A549 (cell line): ENCODE measurements around the gene RIMBP2. TPM values are rescaled to one million over a fixed set of nuclear protein-coding genes. Genes with fewer than 3 reads are reported as not detected.

Source experiments
- ATAC-seq, 2 experiments: fragments of 200-7000 bp in 1 of 2; fragments of >200 bp in 1 of 2; cut with Nextera tagmentation in 1 of 2; cut with Tn5 transposase in 1 of 2; 3 replicates each; pipeline versions ENCODE4 v1.8.0 to v1.9.1; 2018 to 2020; ENCODE audit warnings: mild to moderate bottlenecking in 1 of 2, moderate library complexity in 1 of 2
- CTCF ChIA-PET: fragments of 300-600 bp; sonication (Branson Sonifier 250); formaldehyde crosslinking; extraction: SDS; loops from one replicate; lab custom pipeline; 2021; ENCODE audit warnings: antibody characterized with exemption, inconsistent platforms; lab: Yijun Ruan, JAX
- POLR2A ChIA-PET: fragments of 350-600 bp; formaldehyde crosslinking; extraction: SDS; loops from one replicate; lab custom pipeline; 2021; ENCODE audit warnings: antibody characterized with exemption, inconsistent platforms; lab: Yijun Ruan, JAX
- DNase-seq, 2 experiments: peaks; one replicate each; pipeline versions ENCODE4 v3.0.0 to v3.0.0-alpha.2; 2011 to 2016; ENCODE audit warnings: low read depth in 1 of 2, low spot score in 1 of 2
- FAIRE-seq: peaks from 2 replicates; lab custom pipeline; 2011; peaks lifted over from hg19 to GRCh38; lab: Jason Lieb, UNC
- H3K27ac ChIP-seq, 2 experiments: fragments of >200 bp; sonication (Bioruptor Twin); formaldehyde crosslinking; 3 replicates each; pipeline ENCODE4 v1.5.1; 2016 to 2017
- H3K4me1 ChIP-seq: fragments of >200 bp; sonication (Bioruptor Twin); formaldehyde crosslinking; 3 replicates; pipeline ENCODE4 v1.6.1; 2016
- H3K4me2 ChIP-seq: fragments of >200 bp; sonication (Bioruptor Twin); formaldehyde crosslinking; 3 replicates; pipeline ENCODE4 v1.6.1; 2016
- H3K4me3 ChIP-seq: fragments of >200 bp; sonication (Bioruptor Twin); formaldehyde crosslinking; 3 replicates; pipeline ENCODE4 v1.5.1; 2016
- H3K9me3 ChIP-seq: fragments of >200 bp; sonication (Bioruptor Twin); formaldehyde crosslinking; 3 replicates; pipeline ENCODE4 v1.6.1; 2016
- CEBPB ChIP-seq, 2 experiments: fragments of >200 bp in 1 of 2; sonication (Bioruptor Twin) in 1 of 2; formaldehyde crosslinking in 1 of 2; IDR thresholded peaks; 2 replicates each; pipeline ENCODE4 v1.6.1; 2012 to 2016
- CHD4 ChIP-seq: fragments of 200-600 bp; sonication (generic); IDR thresholded peaks from 2 replicates; pipeline ENCODE4 v1.6.1; 2016; ENCODE audit warnings: antibody characterized with exemption, mild to moderate bottlenecking, borderline replicate concordance
- EP300 ChIP-seq, 2 experiments: fragments of >200 bp; sonication (Bioruptor Twin); formaldehyde crosslinking; IDR thresholded peaks; 2 replicates in 1 of 2; 3 replicates in 1 of 2; pipeline ENCODE4 v1.6.1; 2016 to 2017
- FOSB ChIP-seq: fragments of 250-450 bp; sonication (Bioruptor Pico); IDR thresholded peaks from 2 replicates; pipeline ENCODE4 v1.5.0; 2020; ENCODE audit warnings: mild to moderate bottlenecking, moderate library complexity
- FOSL2 ChIP-seq, 2 experiments: fragments of 450-650 bp in 1 of 2; fragments of >200 bp in 1 of 2; sonication (Bioruptor Twin) in 1 of 2; formaldehyde crosslinking; IDR thresholded peaks; 2 replicates each; pipeline versions ENCODE4 v1.5.0 to v1.6.1; 2016 to 2020; ENCODE audit warnings: mild to moderate bottlenecking in 1 of 2, moderate library complexity in 1 of 2
- FOXS1 ChIP-seq: fragments of 250-450 bp; sonication (Bioruptor Pico); IDR thresholded peaks from 2 replicates; pipeline ENCODE4 v1.5.0; 2020; ENCODE audit warnings: mild to moderate bottlenecking, moderate library complexity
- GATA3 ChIP-seq: IDR thresholded peaks from 2 replicates; pipeline ENCODE4 v1.6.1; 2012; ENCODE audit warnings: borderline replicate concordance
- HEYL ChIP-seq: fragments of 250-450 bp; sonication (Bioruptor Pico); IDR thresholded peaks from 2 replicates; pipeline ENCODE4 v1.8.0; 2021; ENCODE audit warnings: mild to moderate bottlenecking, moderate library complexity
- HOXA7 ChIP-seq: fragments of 250-450 bp; sonication (Bioruptor Pico); IDR thresholded peaks from 2 replicates; pipeline ENCODE4 v1.5.0; 2020; ENCODE audit warnings: mild to moderate bottlenecking, moderate library complexity
- HOXB5 ChIP-seq: fragments of 250-450 bp; sonication (Bioruptor Pico); IDR thresholded peaks from 2 replicates; pipeline ENCODE4 v1.5.0; 2020; ENCODE audit warnings: mild to moderate bottlenecking, moderate library complexity
- JUN ChIP-seq, 2 experiments: fragments of >200 bp; sonication (Bioruptor Twin); formaldehyde crosslinking; IDR thresholded peaks; 2 replicates in 1 of 2; 3 replicates in 1 of 2; pipeline ENCODE4 v1.6.1; 2016 to 2017
- JUNB ChIP-seq: fragments of >200 bp; sonication (Bioruptor Twin); formaldehyde crosslinking; IDR thresholded peaks from 2 replicates; pipeline ENCODE4 v1.6.1; 2016
- MAFK ChIP-seq: fragments of 450-650 bp; IDR thresholded peaks from 2 replicates; pipeline ENCODE4 v1.6.1; 2014; ENCODE audit not compliant: partially characterized antibody
- MYC ChIP-seq: IDR thresholded peaks from 2 replicates; pipeline ENCODE4 v1.6.1; 2012; ENCODE audit warnings: mild to moderate bottlenecking, inconsistent platforms, low read length, improper control_type of control experiment, borderline replicate concordance
- NPAS2 ChIP-seq: fragments of 250-450 bp; sonication (Bioruptor Pico); IDR thresholded peaks from 2 replicates; pipeline ENCODE4 v1.8.0; 2022; ENCODE audit warnings: mild to moderate bottlenecking, moderate library complexity, borderline replicate concordance
- PHF8 ChIP-seq: fragments of 200-600 bp; sonication (generic); IDR thresholded peaks from 2 replicates; pipeline ENCODE4 v1.6.1; 2016; ENCODE audit warnings: low read depth, mild to moderate bottlenecking, antibody characterized with exemption, moderate library complexity, borderline replicate concordance
- RCOR1 ChIP-seq: fragments of 150-350 bp; IDR thresholded peaks from 2 replicates; pipeline ENCODE4 v1.6.1; 2014; ENCODE audit warnings: antibody characterized with exemption, low read length, low read depth
- RFX5 ChIP-seq: fragments of 450-650 bp; IDR thresholded peaks from 2 replicates; pipeline ENCODE4 v1.7.1; 2014; ENCODE audit warnings: antibody characterized with exemption, mild to moderate bottlenecking, moderate library complexity
- SREBF2 ChIP-seq: fragments of 450-650 bp; IDR thresholded peaks from 2 replicates; pipeline ENCODE4 v1.6.1; 2014; ENCODE audit warnings: mild to moderate bottlenecking, moderate library complexity
- ZC3H11A ChIP-seq: fragments of 450-650 bp; IDR thresholded peaks from 2 replicates; pipeline ENCODE4 v1.6.1; 2014; ENCODE audit warnings: antibody characterized with exemption, mild to moderate bottlenecking
- ZFP36 ChIP-seq: fragments of 450-650 bp; IDR thresholded peaks from 2 replicates; pipeline ENCODE4 v1.6.1; 2014; ENCODE audit warnings: borderline replicate concordance; ENCODE audit not compliant: partially characterized antibody
- ZNF302 ChIP-seq: fragments of 250-450 bp; sonication (Bioruptor Pico); IDR thresholded peaks from 2 replicates; pipeline ENCODE4 v1.9.0; 2021; ENCODE audit warnings: inconsistent platforms, mild to moderate bottlenecking, moderate library complexity
- ZSCAN20 ChIP-seq: fragments of 250-450 bp; sonication (Bioruptor Pico); IDR thresholded peaks from 2 replicates; pipeline ENCODE4 v1.8.0; 2022; ENCODE audit warnings: mild to moderate bottlenecking, moderate library complexity
- WGBS: methylation state at CpG from one replicate; pipeline ENCODE4 v1.1.6; 2017; ENCODE audit errors: missing lambda C conversion rate; 5-methylcytosine and 5-hydroxymethylcytosine counted together
- polyA plus RNA-seq, 4 experiments: library from polyadenylated mRNA; depleted of rRNA in 3 of 4; stranded (reverse); fragments of >200 nt; fragmentation: RNase III in 1 of 4; extraction: RNeasy Plus Mini Kit Qiagen cat#74134 plus additional on column Dnase treatment in 1 of 4; gene quantifications; 2 replicates in 3 of 4; 3 replicates in 1 of 4; pipeline ENCODE4 v1.2.3, GENCODE V29; 2011 to 2017
- TF ChIP-seq, protein P1 (sequence below): fragments of 250-450 bp; sonication (Bioruptor Pico); IDR thresholded peaks from 2 replicates; pipeline ENCODE4 v1.5.0; 2021; ENCODE audit warnings: mild to moderate bottlenecking, moderate library complexity, borderline replicate concordance
- TF ChIP-seq, protein P2 (sequence below): fragments of 150-350 bp; IDR thresholded peaks from 2 replicates; pipeline ENCODE4 v1.6.1; 2014; ENCODE audit warnings: low read depth, mild to moderate bottlenecking, low read length
- TF ChIP-seq, protein P3 (sequence below): fragments of >200 bp; sonication (Bioruptor Twin); formaldehyde crosslinking; IDR thresholded peaks from 3 replicates; pipeline ENCODE4 v1.6.1; 2016
- TF ChIP-seq, protein P4 (sequence below): fragments of 450-650 bp; IDR thresholded peaks from 2 replicates; pipeline ENCODE4 v1.6.1; 2014; ENCODE audit warnings: antibody characterized with exemption
- TF ChIP-seq, protein P5 (sequence below): fragments of >200 bp; sonication (Bioruptor Twin); formaldehyde crosslinking; IDR thresholded peaks from 3 replicates; pipeline ENCODE4 v1.5.1; 2016

RIMBP2 gene
- polyA plus RNA-seq, 2 of the 4 experiments (the other 2 are of a cell fraction), result not detected

DNA sequence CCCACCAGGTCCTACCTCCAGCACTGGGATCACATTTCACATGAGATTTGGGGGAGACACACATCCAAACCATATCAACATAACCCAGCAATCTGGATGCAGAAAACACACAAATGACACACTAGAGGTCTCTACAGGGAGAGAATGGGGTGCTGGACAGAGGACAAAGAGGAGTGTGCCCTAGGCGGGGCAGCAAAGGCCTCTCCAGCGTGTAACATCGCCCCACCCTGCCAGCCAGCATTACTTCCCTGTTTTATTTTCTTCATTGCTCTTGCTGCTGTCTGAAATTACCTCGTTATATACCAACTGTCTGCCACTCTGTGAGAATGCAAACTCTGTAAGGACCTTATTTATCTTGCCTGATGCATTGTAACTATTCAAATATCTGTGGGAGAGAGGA lies 61.1 kb downstream of the RIMBP2 start:
- ATAC-seq, result no peak
- POLR2A ChIA-PET, result no interaction called here
- Histone ChIP-seq H3K9me3 (0 out of 3 replicates have a peak, but pooled peaks cover 3% of the 10 kb centered on the region), H3K4me2 (no peak overlapping the region)
- TF ChIP-seq ZSCAN20 (no peak), RFX5 (no peak), ZC3H11A (no peak), HOXA7 (no peak), CHD4 (no peak), HEYL (CRISPR knock-in tag) (no peak), FOSB (CRISPR knock-in tag) (no peak), JUNB (no peak), EP300 (IDR thresholded peaks at IDR 0.05) (no peak)
- TF ChIP-seq, protein P1, sequence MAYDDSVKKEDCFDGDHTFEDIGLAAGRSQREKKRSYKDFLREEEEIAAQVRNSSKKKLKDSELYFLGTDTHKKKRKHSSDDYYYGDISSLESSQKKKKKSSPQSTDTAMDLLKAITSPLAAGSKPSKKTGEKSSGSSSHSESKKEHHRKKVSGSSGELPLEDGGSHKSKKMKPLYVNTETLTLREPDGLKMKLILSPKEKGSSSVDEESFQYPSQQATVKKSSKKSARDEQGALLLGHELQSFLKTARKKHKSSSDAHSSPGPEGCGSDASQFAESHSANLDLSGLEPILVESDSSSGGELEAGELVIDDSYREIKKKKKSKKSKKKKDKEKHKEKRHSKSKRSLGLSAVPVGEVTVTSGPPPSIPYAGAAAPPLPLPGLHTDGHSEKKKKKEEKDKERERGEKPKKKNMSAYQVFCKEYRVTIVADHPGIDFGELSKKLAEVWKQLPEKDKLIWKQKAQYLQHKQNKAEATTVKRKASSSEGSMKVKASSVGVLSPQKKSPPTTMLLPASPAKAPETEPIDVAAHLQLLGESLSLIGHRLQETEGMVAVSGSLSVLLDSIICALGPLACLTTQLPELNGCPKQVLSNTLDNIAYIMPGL (CRISPR knock-in tag), result no peak
- TF ChIP-seq, protein P2, sequence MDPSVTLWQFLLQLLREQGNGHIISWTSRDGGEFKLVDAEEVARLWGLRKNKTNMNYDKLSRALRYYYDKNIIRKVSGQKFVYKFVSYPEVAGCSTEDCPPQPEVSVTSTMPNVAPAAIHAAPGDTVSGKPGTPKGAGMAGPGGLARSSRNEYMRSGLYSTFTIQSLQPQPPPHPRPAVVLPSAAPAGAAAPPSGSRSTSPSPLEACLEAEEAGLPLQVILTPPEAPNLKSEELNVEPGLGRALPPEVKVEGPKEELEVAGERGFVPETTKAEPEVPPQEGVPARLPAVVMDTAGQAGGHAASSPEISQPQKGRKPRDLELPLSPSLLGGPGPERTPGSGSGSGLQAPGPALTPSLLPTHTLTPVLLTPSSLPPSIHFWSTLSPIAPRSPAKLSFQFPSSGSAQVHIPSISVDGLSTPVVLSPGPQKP, result no peak
- TF ChIP-seq, all 56 proteins: peak for 0
- no peak overlapping the region for H3K27ac ChIP-seq
- FAIRE-seq (no peak), DNase-seq (no peak)
- CTCF ChIA-PET, result no interaction called here
- no peaks in the 10 kb centered on the region for H3K4me1 ChIP-seq
- 5% methylated on average over 4 of the region's 4 CpGs for WGBS
- H3K4me3 ChIP-seq, result no peak overlapping the region

DNA sequence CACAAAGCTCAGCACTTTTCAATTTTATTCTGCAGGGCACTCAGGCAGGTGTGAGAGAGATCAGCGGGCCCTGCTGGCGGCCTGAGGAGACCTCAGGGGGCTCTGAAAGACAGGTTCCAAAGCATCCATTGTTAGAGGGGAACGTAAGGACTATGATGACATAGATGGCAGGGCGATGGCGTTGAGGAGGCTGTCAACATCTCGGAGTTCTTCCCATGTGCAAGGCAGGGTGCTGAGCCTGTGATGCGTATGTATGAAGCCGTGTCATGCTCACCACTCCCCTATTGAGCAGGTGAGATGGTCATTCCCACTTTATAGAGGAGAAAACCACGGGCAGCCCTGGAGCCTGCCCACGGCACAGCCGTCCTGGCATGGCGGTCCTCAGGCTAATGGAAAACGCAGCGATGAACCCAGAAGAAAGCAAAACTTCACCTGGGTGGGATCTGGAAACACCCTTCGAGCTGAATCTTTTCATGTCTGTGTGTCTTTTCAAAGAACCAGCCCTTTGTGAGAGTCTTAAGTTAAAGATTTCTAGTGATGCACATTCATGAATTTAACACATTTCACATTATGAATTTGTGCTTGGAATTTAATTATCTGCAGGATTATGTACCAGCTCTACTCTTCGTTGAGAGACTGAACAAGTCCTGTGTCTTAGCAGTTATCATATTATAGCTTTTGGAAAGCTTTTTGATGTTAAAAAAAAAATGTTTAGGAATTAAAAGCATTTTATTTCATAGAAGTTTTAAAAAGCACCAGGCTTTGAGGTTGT lies 64.7 kb downstream of the RIMBP2 start:
- TF ChIP-seq CEBPB (IDR thresholded peaks at IDR 0.05) (no peak), RCOR1 (no peak), ZFP36 (no peak), SREBF2 (no peak), PHF8 (no peak), MAFK (no peak), JUN (IDR thresholded peaks at IDR 0.05) (no peak), FOXS1 (CRISPR knock-in tag) (no peak), GATA3 (no peak), HOXB5 (no peak), FOSL2 (IDR thresholded peaks at IDR 0.05) (no peak), FOSL2 (CRISPR knock-in tag; IDR thresholded peaks at IDR 0.05) (no peak), RFX5 (no peak), ZNF302 (CRISPR knock-in tag) (no peak), NPAS2 (CRISPR knock-in tag) (no peak), MYC (no peak)
- TF ChIP-seq, protein P3, sequence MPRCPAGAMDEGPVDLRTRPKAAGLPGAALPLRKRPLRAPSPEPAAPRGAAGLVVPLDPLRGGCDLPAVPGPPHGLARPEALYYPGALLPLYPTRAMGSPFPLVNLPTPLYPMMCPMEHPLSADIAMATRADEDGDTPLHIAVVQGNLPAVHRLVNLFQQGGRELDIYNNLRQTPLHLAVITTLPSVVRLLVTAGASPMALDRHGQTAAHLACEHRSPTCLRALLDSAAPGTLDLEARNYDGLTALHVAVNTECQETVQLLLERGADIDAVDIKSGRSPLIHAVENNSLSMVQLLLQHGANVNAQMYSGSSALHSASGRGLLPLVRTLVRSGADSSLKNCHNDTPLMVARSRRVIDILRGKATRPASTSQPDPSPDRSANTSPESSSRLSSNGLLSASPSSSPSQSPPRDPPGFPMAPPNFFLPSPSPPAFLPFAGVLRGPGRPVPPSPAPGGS, result no peak
- TF ChIP-seq, protein P4, sequence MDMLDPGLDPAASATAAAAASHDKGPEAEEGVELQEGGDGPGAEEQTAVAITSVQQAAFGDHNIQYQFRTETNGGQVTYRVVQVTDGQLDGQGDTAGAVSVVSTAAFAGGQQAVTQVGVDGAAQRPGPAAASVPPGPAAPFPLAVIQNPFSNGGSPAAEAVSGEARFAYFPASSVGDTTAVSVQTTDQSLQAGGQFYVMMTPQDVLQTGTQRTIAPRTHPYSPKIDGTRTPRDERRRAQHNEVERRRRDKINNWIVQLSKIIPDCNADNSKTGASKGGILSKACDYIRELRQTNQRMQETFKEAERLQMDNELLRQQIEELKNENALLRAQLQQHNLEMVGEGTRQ, result no peak
- TF ChIP-seq, protein P5, sequence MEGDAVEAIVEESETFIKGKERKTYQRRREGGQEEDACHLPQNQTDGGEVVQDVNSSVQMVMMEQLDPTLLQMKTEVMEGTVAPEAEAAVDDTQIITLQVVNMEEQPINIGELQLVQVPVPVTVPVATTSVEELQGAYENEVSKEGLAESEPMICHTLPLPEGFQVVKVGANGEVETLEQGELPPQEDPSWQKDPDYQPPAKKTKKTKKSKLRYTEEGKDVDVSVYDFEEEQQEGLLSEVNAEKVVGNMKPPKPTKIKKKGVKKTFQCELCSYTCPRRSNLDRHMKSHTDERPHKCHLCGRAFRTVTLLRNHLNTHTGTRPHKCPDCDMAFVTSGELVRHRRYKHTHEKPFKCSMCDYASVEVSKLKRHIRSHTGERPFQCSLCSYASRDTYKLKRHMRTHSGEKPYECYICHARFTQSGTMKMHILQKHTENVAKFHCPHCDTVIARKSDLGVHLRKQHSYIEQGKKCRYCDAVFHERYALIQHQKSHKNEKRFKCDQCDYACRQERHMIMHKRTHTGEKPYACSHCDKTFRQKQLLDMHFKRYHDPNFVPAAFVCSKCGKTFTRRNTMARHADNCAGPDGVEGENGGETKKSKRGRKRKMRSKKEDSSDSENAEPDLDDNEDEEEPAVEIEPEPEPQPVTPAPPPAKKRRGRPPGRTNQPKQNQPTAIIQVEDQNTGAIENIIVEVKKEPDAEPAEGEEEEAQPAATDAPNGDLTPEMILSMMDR, result no peak
- DNase-seq (no peak), FAIRE-seq (no peak), ATAC-seq (no peak; a peak in 1 of 6 replicates)
- Histone ChIP-seq H3K4me3 (no peak overlapping the region), H3K9me3 (0 out of 3 replicates have a peak, but pooled peaks cover 3% of the 10 kb centered on the region), H3K4me2 (no peak overlapping the region), H3K27ac (no peak overlapping the region), H3K4me1 (no peaks in the 10 kb centered on the region)
- ChIA-PET POLR2A (no interaction called here), CTCF (interaction anchor here (1.6 kb wide), 1 partner anchor 19 kb away, joined by 4 read pairs; no protein-coding TSS in a partner anchor)
- WGBS, result 28% methylated on average over 16 of the region's 16 CpGs
